ENCODE measurements around the gene CABLES1. TPM values are rescaled to one million over a fixed set of nuclear protein-coding genes. Genes with fewer than 3 reads are reported as not detected.

CABLES1 gene
- total RNA-seq, 1 donor from 2014 or later, result 2.3 TPM

DNA sequence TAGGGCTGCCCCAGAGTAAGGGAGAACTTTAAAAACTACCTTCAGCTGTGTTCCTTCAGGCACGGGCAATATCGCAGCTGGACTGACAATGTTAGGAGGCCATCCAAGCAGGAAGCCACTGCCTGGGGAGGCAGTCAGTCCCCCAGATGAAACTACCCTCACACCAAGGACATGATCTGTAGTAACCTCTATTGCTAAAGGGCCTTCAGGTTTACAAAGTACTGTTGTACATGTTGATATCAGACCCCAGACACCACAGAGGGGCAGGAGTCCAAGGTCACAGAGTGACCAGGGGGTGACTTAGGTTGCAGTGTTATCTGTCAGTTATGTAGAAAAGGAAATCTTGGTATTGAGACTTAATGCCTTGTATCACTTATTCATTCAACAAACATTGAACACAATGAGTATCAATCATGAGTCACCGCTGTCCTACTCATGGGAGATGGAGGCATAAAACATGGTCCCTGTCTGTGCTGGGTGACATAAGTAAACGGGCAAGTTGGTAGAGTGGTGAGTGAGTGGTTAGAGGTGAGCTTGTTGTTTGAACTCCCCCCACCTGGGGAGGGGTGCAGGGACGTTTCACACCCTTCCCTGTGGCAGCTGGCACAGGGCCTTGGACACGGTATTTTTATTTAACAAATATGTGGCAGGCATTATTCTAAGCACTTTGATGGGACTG, 7.1 kb downstream of the CABLES1 start:
- no peak for DNase-seq (ENCODE audit: low read depth, low spot score)
- Mint-ChIP-seq H3K27me3 (ENCODE audit: low read depth) (peaks cover 34% of the 10 kb centered on the region), H3K4me1 (peaks cover 23% of the 10 kb centered on the region), H3K9me3 (no peaks in the 10 kb centered on the region), H3K36me3 (ENCODE audit: low read depth) (no peaks in the 10 kb centered on the region), H3K27ac (ENCODE audit: unreplicated experiment) (no peak overlapping the region), H3K4me3 (no peak overlapping the region)
- TF ChIP-seq CTCF (conservative IDR thresholded peaks at IDR 0.05), result no peak

DNA sequence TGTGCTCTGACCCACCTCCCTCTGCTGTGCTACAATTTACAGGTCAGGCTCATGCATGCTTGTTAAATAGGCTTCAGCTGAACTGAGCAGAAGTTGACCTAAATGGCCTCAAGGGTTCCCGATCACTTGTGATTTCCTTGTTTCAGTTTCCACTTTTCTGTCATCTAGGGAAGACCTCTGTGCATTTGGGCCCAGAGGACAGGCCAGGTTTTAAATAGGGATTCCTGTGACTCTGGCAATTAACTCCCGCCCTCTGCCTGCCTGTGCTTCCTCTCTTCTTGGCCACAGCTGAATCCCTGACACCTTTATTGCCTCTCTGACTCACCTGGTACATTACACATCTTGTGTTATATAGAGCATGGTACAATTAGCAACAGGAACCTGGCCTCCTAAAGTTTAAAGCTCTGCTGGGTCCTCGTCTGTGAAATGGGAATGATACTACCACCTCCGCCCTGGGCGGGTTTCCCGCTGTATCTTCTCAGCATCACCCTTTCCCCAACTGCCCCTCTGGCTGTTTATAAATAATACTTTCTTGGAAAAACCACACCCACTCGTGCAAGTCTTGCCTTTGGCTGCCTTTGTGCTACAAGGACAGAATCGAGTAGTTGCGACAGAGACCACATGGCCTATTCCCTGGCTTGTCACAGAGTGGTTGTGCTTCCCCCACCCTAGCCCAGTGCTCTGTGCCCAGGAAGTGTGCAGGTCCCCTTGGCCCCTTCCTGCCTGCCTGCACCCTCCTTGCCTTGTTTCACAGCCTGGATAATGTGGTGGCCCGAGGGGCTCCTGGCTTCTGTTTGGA, 7.9 kb downstream of the CABLES1 start:
- DNase-seq (ENCODE audit: low read depth, low spot score), result no peak
- Mint-ChIP-seq H3K4me1 (peaks cover 23% of the 10 kb centered on the region), H3K4me3 (no peak overlapping the region), H3K27ac (ENCODE audit: unreplicated experiment) (no peak overlapping the region), H3K9me3 (no peaks in the 10 kb centered on the region), H3K27me3 (ENCODE audit: low read depth) (peaks cover 26% of the 10 kb centered on the region), H3K36me3 (ENCODE audit: low read depth) (no peaks in the 10 kb centered on the region)
- no peak for TF ChIP-seq CTCF (conservative IDR thresholded peaks at IDR 0.05)

DNA sequence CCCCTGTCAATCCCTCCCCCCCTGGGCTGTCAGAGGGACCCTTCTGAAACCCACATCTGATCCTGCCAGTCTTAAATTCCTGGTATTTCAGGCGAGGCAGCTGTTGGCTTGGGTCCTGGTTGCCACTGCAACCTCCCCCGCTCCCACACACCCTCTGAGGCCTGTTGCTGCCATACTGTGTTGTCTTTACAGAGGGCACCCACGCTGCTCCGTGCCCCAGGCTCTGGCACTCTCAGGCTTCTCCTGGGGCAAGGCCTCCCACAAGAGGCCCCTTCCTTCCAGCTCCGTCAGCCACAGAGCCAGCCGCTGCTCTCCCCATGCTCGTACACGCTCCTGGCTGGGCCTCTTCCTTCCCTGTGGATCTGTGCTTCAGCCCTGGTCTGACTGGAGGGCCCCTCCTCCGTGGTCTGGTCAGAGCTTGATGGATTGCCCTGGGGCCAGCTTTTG, 8.6 kb downstream of the CABLES1 start:
- TF ChIP-seq CTCF (conservative IDR thresholded peaks at IDR 0.05), result no peak
- Mint-ChIP-seq H3K4me1 (peaks cover 23% of the 10 kb centered on the region), H3K9me3 (no peaks in the 10 kb centered on the region), H3K36me3 (ENCODE audit: low read depth) (no peaks in the 10 kb centered on the region), H3K4me3 (no peak overlapping the region), H3K27me3 (ENCODE audit: low read depth) (peaks cover 20% of the 10 kb centered on the region), H3K27ac (ENCODE audit: unreplicated experiment) (no peak overlapping the region)
- no peak for DNase-seq (ENCODE audit: low read depth, low spot score)

GRCh38 chr18:23144640-23145039, 9.4 kb downstream of the CABLES1 start:
- DNase-seq (ENCODE audit: low read depth, low spot score), result no peak
- TF ChIP-seq CTCF (conservative IDR thresholded peaks at IDR 0.05), result no peak
- H3K9me3 Mint-ChIP-seq, result no peaks in the 10 kb centered on the region
- no peaks in the 10 kb centered on the region for H3K36me3 Mint-ChIP-seq (ENCODE audit: low read depth)
- peaks cover 23% of the 10 kb centered on the region for H3K4me1 Mint-ChIP-seq
- H3K27me3 Mint-ChIP-seq (ENCODE audit: low read depth), result peaks cover 13% of the 10 kb centered on the region
- H3K27ac Mint-ChIP-seq (ENCODE audit: unreplicated experiment), result no peak overlapping the region
- no peak overlapping the region for H3K4me3 Mint-ChIP-seq

GRCh38 chr18:23145621-23146020, 10.3 kb downstream of the CABLES1 start:
- no peak for DNase-seq (ENCODE audit: low read depth, low spot score)
- H3K9me3 Mint-ChIP-seq, result no peaks in the 10 kb centered on the region
- no peak overlapping the region for H3K4me3 Mint-ChIP-seq
- H3K27me3 Mint-ChIP-seq (ENCODE audit: low read depth), result peaks cover 8% of the 10 kb centered on the region
- no peak overlapping the region for H3K27ac Mint-ChIP-seq (ENCODE audit: unreplicated experiment)
- TF ChIP-seq CTCF (conservative IDR thresholded peaks at IDR 0.05), result no peak
- no peaks in the 10 kb centered on the region for H3K36me3 Mint-ChIP-seq (ENCODE audit: low read depth)
- H3K4me1 Mint-ChIP-seq, result peaks cover 23% of the 10 kb centered on the region

All from neural crest cell (in vitro differentiated cells).